GM19468 (cell line): ENCODE measurements around the gene KLKB1.
"Not testable (repeated sequence)": the region's sequence is repeated elsewhere in the genome, so short reads cannot be mapped to it uniquely, and the experiment has no call there.

Experiments used
- ATAC-seq: cut with Tn5 transposase; IDR thresholded peaks from one replicate; pipeline ENCODE4 v1.9.1; 2021; ENCODE audit warnings: mild to moderate bottlenecking, moderate library complexity, moderate number of reproducible peaks; ENCODE audit not compliant: unreplicated experiment; ENCODE audit errors: extremely low read depth

The KLKB1 gene

GRCh38 chr4:186260504-186261448 lies 33.5 kb downstream of the KLKB1 start:
- ATAC-seq, result no peak

GRCh38 chr4:186264660-186265059 lies 37.4 kb downstream of the KLKB1 start:
- no peak for ATAC-seq

GRCh38 chr4:186265250-186265649 lies 37.9 kb downstream of the KLKB1 start:
- ATAC-seq, result not testable (repeated sequence)

GRCh38 chr4:186265683-186266652 lies 38.7 kb downstream of the KLKB1 start, which contains the start of gene F11:
Gene F11 (plus strand): TSS chr4:186266189. CDS start chr4:186267137, 948 bp downstream.
- ATAC-seq, result no peak

GRCh38 chr4:186266729-186267456 lies 39.6 kb downstream of the KLKB1 start:
- ATAC-seq, result no peak

GRCh38 chr4:186271081-186271678 lies 43.9 kb downstream of the KLKB1 start:
- no peak for ATAC-seq

- no peak for ATAC-seq
Measured at GRCh38 chr4:186272699-186273391, 45.5 kb downstream of the KLKB1 start.

GRCh38 chr4:186273392-186273789 lies 46.1 kb downstream of the KLKB1 start:
- not testable (repeated sequence) for ATAC-seq

- ATAC-seq, result no peak
Measured at GRCh38 chr4:186283311-186283710, 56.0 kb downstream of the KLKB1 start.

GRCh38 chr4:186285147-186285546 lies 57.8 kb downstream of the KLKB1 start:
- ATAC-seq, result no peak

- no peak for ATAC-seq
Measured at GRCh38 chr4:186286581-186286980, 59.3 kb downstream of the KLKB1 start.

- no peak for ATAC-seq
Measured at GRCh38 chr4:186291256-186291890, 64.1 kb downstream of the KLKB1 start.

GRCh38 chr4:186294160-186294559 lies 66.9 kb downstream of the KLKB1 start:
- no peak for ATAC-seq

- no peak for ATAC-seq
Measured at GRCh38 chr4:186296481-186296880, 69.2 kb downstream of the KLKB1 start.

- no peak for ATAC-seq
Measured at GRCh38 chr4:186297013-186297645, 69.8 kb downstream of the KLKB1 start.

GRCh38 chr4:186298031-186298647 lies 70.8 kb downstream of the KLKB1 start:
- no peak for ATAC-seq

GRCh38 chr4:186299291-186299690 lies 72.0 kb downstream of the KLKB1 start:
- no peak for ATAC-seq
